Omental fat pad (tissue), 4 donors: ENCODE results near the gene C19orf73. TPM values are rescaled to one million over a fixed set of nuclear protein-coding genes. Genes with fewer than 3 reads are reported as not detected.
A peak's percentile ranks its signal among the peaks of the same experiment; 100 is the strongest.
"Not testable (repeated sequence)": the region's sequence is repeated elsewhere in the genome, so short reads cannot be mapped to it uniquely, and the experiment has no call there.

ENCODE experiments used
- ATAC-seq: fragments of 150-250 bp; one replicate; pipeline ENCODE4 v1.9.1; 2016; ENCODE audit warnings: mild to moderate bottlenecking, moderate library complexity; ENCODE audit not compliant: low FRiP score
- DNase-seq: peaks from one replicate; pipeline ENCODE4 v3.0.0-alpha.2; 2019; ENCODE audit warnings: low spot score
- total RNA-seq, 4 donors: library from RNA; depleted of rRNA; stranded (reverse); fragments of >200 nt; gene quantifications; one replicate each; pipeline ENCODE4 v1.1.0, GENCODE V29; 2016
- TF ChIP-seq, protein P1 (sequence below), 3 donors: fragments of 450-650 bp; IDR thresholded peaks; one replicate each; pipeline ENCODE4 v1.5.1; 2016 to 2017; ENCODE audit warnings: antibody characterized with exemption in 3 of 3, mild to moderate bottlenecking in 3 of 3, moderate library complexity in 2 of 3

Gene C19orf73
- total RNA-seq, 4 donors from 2014 or later: 1.6 to 3.5 (median 2.9) TPM

DNA sequence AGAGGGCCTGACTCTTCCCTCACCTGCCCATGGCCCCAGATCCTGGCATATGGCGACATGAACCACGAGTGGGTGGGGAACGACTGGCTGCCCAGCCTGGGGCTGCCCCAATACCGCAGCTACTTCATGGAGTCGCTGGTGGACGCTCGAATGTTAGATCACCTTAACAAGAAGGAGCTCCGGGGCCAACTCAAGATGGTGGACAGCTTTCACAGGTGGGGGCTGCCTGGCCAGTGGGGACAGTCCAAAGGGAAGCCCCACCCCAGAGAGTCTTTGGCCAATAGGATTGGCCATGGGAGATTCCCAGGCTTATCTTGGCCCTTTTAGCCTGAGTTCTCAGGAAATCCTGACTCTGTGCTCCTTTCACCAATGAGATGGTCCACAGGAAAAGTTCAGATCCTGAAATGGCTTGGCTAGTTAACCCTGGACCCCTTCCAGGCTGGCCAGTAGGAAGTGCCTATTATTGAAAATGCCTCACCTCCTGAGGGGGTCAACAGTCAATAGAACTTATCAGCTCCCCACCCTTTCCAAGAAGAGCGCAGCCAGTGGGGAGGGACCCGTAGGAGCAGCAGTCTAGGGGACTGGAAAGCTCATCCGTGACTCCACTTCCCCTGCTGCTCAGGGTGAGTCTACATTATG is 29.2 kb upstream of the C19orf73 start:
- TF ChIP-seq, protein P1, sequence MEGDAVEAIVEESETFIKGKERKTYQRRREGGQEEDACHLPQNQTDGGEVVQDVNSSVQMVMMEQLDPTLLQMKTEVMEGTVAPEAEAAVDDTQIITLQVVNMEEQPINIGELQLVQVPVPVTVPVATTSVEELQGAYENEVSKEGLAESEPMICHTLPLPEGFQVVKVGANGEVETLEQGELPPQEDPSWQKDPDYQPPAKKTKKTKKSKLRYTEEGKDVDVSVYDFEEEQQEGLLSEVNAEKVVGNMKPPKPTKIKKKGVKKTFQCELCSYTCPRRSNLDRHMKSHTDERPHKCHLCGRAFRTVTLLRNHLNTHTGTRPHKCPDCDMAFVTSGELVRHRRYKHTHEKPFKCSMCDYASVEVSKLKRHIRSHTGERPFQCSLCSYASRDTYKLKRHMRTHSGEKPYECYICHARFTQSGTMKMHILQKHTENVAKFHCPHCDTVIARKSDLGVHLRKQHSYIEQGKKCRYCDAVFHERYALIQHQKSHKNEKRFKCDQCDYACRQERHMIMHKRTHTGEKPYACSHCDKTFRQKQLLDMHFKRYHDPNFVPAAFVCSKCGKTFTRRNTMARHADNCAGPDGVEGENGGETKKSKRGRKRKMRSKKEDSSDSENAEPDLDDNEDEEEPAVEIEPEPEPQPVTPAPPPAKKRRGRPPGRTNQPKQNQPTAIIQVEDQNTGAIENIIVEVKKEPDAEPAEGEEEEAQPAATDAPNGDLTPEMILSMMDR (IDR thresholded peaks at IDR 0.05): no peak
- ATAC-seq (no peak), DNase-seq (no peak)

DNA sequence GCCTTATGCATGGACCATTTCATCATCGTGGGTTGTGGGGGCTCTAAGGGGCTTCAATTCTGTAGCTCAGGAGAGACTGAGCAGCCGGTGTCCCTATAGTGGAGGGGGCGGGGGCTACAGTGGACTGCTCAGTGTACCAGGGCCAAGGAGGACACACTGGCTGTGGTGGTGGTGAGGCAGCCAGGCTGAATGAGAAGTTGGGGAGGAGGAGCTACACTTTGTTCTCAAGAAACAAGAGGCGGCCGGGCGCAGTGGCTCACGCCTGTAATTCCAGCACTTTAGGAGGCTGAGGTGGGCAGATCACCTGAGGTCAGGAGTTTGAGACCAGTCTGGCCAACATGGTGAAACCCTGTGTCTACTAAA is 27.4 kb upstream of the C19orf73 start:
- not testable (repeated sequence) for DNase-seq, ATAC-seq

DNA sequence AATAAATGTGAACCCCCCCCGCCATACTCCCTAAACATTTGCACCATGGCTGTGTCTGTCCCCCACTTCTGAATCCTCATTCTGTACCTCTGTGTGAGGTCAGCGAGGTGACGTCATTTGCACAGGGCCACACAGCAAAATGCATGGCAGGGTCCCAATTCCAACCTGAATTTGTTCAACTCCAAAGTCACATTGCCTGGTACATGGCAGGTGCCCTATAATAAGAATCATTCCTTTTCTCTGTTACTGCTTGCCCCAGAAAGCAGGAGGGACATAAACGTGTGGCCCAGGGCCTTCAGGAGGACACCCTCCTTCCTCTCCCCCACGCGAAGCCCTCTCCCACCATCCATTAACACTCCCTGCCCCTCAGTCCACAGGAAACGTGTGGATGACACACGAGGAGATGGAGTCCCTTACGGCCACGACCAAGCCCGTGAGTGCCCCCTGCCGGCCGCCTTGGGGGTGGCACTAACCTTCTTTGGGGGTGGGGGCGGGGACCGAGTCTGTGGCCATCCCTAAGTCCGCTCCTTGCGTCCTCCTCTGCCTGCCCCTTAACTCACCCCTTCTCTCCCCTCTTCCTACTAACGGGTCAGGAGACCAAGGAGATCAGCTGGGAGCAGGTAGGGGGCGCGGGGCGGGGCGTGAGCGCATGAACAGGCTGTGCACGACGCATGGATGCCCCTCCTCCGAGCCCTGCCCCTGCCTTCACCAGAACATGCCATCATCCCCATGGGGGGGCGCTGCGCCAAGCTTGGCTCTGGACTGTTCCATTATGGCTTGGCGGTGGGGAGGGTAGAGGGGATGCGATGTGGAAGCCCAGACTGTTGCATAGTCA is 26.8 kb upstream of the C19orf73 start:
- DNase-seq: peak; percentile 90
- TF ChIP-seq, protein P1 (IDR thresholded peaks at IDR 0.05): peak in 1 of 3 donors; percentile 47
- no peak for ATAC-seq

DNA sequence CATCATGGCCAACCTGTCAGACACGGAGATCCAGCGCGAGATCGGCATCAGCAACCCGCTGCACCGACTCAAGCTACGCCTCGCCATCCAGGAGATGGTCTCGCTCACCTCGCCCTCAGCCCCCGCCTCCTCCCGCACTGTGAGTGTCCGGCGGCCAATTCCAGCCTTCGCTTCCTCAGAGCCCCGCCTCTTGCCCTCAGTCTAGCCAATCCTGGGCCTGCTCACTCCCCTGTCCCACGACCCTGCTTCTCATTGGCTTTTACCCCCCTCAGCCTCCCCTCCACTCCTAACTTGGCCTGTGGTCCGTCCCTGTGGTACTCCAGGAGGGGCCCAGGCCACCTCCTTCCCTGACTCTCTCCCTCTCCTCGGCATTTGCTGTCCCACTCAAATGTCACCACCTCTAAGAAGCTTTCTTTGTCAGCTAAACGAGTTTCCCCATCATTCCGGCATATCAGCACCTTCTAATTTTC is 24.0 kb upstream of the C19orf73 start:
- ATAC-seq (peak; percentile 97), DNase-seq (peak; percentile 73)
- TF ChIP-seq, protein P1 (IDR thresholded peaks at IDR 0.05): no peak

DNA sequence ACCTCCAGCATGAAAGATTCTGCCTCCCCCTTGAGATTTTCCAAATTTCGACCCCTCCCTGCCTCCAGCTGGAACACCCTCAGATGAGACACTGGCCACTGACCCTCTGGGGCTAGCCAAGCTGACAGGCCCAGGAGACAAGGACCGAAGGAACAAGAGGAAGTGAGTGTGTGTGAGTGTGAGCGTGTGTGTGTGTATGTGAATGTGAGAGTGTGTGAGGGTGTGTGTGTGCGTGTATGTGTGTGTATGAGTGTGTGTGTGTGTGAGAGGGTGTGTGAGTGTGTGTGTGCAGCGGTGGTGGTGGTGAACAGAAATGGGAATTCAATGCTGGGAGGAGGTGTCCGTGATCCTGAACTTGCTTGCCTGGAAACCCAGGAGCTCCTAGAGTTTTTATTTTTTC is 22.4 kb upstream of the C19orf73 start:
- DNase-seq (no peak), ATAC-seq (no peak)
- TF ChIP-seq, protein P1 (IDR thresholded peaks at IDR 0.05): no peak

DNA sequence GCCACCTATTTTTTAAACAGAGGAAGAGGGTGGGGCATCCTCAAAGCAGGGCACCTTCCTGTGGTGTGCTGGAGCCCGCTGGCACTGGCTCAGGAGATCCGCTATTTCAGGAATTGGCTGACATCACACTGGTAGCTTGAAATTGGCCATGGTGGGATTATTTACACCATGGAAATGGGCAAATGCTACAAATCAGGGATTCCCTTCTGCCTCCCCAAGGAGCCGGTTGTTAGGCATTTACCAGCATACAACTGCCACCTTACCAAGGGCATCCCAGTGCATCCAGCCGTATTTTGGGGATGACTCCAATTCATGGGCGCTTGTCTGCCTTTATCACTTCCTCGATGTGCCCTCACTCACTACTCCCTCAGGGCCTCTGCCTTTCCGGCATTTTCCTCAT is 22.0 kb upstream of the C19orf73 start:
- TF ChIP-seq, protein P1 (IDR thresholded peaks at IDR 0.05): no peak
- ATAC-seq (no peak), DNase-seq (no peak)

DNA sequence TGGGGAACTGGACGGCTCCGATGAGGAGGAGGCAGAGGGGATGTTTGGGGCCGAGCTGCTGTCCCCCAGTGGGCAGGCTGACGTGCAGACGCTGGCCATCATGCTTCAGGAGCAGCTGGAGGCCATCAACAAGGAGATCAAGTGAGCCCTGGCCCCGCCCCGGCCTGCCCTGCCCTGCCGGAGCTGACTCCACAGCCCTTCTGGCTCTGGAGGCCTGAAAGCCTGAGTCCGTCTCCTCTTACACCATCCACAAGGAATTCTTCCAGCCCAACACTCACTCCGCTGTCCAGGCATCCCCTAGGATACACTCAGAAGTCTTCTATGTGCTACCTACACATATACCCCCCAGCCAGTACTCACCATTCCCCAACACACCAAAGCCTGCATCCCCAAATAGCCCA is 17.8 kb upstream of the C19orf73 start:
- DNase-seq: no peak
- TF ChIP-seq, protein P1 (IDR thresholded peaks at IDR 0.05): no peak
- ATAC-seq: no peak
